Measurements from ENCODE around the gene CGREF1. TPM values are rescaled to one million over a fixed set of nuclear protein-coding genes. Genes with fewer than 3 reads are reported as not detected.

Gene CGREF1
- total RNA-seq, 3 donors from 2014 or later = 2.6 to 7.3 (median 2.7) TPM

DNA sequence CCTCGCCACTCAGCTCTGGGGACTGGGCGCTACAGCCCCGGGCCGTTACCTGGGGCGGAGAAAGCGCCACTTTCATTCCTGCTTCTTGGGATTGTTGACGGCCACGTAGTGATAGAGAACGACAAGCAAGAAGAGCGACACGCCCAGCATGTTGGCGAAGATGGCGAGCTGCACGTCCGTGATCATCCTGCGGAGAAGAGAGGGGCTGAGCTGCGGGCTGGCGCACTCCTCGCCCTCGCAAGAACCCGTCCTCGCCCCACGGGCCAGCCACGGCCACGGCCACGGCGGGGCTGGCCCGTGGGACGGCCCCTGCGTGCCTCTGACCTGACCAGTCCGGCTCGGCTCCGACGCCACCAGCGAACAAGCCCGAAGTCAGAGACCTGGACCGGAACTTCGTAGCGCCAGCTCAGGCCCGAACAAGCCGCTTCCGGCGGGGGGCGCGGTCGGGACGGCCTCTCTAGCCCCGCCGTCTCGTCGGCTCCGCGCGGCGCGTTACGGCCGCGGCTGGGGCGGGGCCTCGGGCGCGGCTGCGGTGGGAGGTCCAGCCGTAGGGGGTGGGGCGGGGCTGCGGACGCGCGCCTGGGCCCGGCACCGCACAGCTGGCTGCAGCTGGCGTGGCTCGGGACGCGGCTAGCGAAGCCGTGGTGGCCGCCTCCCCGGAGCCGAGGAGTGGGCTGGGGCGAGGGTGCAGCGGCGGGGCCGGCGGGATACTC lies 47.5 kb downstream of the CGREF1 start, which contains the start of gene OST4:
Gene OST4, minus strand, starts transcription at position 378 of the 713 bp plus-strand sequence.
- Mint-ChIP-seq H3K9me3 (no peaks in the 10 kb centered on the region), H3K36me3 (ENCODE audit: insufficient read depth) (peaks cover 17% of the 10 kb centered on the region), H3K4me1 (ENCODE audit: low read depth) (peaks cover 70% of the 10 kb centered on the region), H3K4me3 (peak within 1 kb of the TSS; percentile 95), H3K27me3 (ENCODE audit: low read depth) (no peaks in the 10 kb centered on the region)
- ATAC-seq = peak; percentile 96
- peak; percentile 83 for DNase-seq

DNA sequence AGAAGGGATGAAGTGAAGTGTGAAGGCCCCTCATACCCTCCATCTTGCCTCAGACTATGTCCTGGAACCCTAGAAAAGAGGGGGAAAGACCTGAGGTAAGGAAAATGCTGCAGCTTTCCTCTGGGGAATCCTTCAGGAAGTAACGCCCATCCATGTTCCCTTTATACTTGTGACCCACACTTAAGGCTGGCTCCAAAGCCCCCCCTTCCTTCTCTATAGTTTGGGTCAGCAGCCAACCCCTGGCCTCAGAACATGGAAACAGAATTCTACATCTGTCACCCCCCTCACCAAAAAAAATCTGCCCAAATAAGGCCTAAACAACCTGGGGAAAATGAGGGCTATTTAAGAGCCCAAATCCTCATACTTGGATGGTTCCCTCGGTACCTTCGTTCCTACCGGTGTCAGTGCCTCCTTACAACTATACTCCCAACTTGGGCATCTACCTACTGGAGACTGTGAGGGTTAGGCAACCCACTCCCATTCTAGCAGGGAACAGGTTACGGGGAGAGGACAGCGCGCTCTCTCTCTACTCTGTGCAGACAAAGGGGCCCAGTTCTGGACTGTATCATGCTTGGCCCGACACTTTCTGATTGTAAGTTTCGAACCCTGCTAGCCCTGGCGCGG lies 48.2 kb downstream of the CGREF1 start:
- peak overlapping the region; percentile 95 for H3K4me3 Mint-ChIP-seq
- H3K36me3 Mint-ChIP-seq (ENCODE audit: insufficient read depth) = peaks cover 21% of the 10 kb centered on the region
- no peaks in the 10 kb centered on the region for H3K27me3 Mint-ChIP-seq (ENCODE audit: low read depth)
- peaks cover 68% of the 10 kb centered on the region for H3K4me1 Mint-ChIP-seq (ENCODE audit: low read depth)
- no peaks in the 10 kb centered on the region for H3K9me3 Mint-ChIP-seq
- DNase-seq (no peak), ATAC-seq (no peak)

DNA sequence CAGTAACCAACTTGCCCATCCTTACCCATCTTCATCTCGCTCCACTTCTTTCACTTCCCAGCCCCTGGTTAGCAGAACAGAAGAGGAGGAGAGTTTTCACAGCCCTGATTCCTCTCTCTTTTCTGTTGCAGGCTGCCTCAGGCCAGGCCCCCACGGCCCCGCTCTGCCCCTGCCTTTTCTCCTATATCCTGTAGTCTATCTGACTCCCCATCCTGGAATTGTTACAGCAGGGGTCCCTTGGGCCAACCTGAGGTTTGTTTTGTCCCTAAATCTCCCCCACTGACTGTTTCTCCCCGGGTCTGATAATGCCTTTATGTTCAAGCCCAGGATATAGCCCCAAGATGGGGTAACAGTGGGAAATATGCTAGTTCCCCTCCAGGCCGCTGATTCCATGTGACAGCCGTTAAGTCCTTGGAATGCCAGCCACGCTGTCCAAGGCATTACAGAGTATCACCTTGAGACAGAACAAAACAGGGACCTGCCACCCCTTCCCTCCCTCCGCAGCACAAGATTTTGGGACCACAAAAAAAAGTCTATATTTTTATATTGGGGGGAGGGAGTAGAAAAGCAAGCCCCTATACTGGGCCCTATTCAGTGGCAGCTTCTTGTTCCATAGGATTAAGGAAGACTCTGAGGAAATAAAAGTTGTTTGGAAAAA lies 48.8 kb downstream of the CGREF1 start:
- Mint-ChIP-seq H3K36me3 (ENCODE audit: insufficient read depth) (peaks cover 25% of the 10 kb centered on the region), H3K4me1 (ENCODE audit: low read depth) (peaks cover 64% of the 10 kb centered on the region), H3K27me3 (ENCODE audit: low read depth) (no peaks in the 10 kb centered on the region), H3K9me3 (no peaks in the 10 kb centered on the region), H3K4me3 (peak overlapping the region; percentile 95)
- ATAC-seq (no peak), DNase-seq (no peak)

DNA sequence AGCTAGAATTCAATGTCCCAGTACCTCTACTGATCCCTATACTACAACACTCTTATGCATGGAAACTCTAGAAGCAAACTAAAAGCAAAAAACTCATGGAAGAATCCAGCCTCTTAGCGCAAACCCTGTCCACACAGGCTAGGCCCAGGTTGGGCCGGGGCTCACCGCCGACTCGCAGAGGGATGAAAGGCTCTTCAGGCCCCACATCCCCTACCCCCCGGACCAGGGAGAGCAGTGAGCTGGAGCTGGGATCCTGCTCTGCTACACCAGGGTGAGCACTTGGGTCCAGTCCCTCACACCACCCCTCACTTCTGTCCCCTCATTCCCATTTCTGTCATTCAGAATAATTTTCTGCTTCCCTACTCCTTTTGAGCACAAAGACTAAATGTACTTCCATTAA lies 49.5 kb downstream of the CGREF1 start:
- no peaks in the 10 kb centered on the region for H3K27me3 Mint-ChIP-seq (ENCODE audit: low read depth)
- H3K9me3 Mint-ChIP-seq = no peaks in the 10 kb centered on the region
- peaks cover 27% of the 10 kb centered on the region for H3K36me3 Mint-ChIP-seq (ENCODE audit: insufficient read depth)
- ATAC-seq (no peak), DNase-seq (no peak)
- H3K4me1 Mint-ChIP-seq (ENCODE audit: low read depth) = peaks cover 58% of the 10 kb centered on the region
- peak overlapping the region; percentile 95 for H3K4me3 Mint-ChIP-seq

DNA sequence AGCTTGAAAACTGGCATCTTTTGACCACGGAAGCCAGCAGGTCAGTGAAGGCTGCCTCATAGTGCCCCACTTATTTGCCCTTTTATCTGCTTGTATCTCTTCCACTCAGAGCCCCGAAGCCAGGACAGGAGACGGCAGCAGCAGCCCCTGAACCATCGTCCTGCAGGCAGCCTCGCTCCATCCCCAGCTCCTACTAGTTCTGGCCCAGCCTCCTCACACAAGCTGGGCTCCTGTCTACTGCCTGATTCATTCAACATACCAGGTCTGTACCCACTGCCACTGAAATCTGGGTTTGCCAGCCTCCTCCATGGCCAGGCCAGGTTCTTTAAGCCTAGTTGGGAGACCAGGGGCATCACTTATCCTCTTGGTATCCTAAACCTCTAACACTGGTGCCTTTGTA lies 51.5 kb downstream of the CGREF1 start:
- peaks cover 32% of the 10 kb centered on the region for H3K36me3 Mint-ChIP-seq (ENCODE audit: insufficient read depth)
- H3K4me3 Mint-ChIP-seq = no peak overlapping the region
- no peaks in the 10 kb centered on the region for H3K9me3 Mint-ChIP-seq

DNA sequence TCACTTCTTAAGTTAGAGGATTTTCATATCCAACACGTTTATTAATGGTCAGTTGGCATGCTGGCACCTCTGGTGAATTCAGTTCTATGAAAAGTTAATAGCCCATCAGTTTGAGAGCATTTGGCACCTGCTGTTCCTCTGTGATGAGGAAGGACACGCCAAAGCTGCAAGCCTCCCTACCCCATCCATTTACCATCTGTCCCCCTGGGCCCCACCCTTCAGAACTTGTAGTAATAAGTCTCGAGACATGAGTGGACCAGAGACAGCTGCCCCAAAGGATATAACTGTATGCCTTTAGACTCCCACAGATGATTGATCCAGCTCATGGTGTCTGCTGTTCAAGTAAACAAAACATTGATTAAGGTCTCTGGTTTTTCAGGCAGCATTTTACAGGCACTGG lies 53.8 kb downstream of the CGREF1 start:
- ATAC-seq (no peak), DNase-seq (no peak)
- H3K27me3 Mint-ChIP-seq (ENCODE audit: low read depth) = no peaks in the 10 kb centered on the region
- H3K4me3 Mint-ChIP-seq = no peak overlapping the region
- H3K4me1 Mint-ChIP-seq (ENCODE audit: low read depth) = peaks cover 31% of the 10 kb centered on the region
- peaks cover 35% of the 10 kb centered on the region for H3K36me3 Mint-ChIP-seq (ENCODE audit: insufficient read depth)
- no peaks in the 10 kb centered on the region for H3K9me3 Mint-ChIP-seq

More for the DNA sequence above, 51.5 kb downstream of the CGREF1 start:
- ATAC-seq (no peak), DNase-seq (no peak)
- Mint-ChIP-seq H3K27me3 (ENCODE audit: low read depth) (no peaks in the 10 kb centered on the region), H3K4me1 (ENCODE audit: low read depth) (peaks cover 43% of the 10 kb centered on the region)

DNA sequence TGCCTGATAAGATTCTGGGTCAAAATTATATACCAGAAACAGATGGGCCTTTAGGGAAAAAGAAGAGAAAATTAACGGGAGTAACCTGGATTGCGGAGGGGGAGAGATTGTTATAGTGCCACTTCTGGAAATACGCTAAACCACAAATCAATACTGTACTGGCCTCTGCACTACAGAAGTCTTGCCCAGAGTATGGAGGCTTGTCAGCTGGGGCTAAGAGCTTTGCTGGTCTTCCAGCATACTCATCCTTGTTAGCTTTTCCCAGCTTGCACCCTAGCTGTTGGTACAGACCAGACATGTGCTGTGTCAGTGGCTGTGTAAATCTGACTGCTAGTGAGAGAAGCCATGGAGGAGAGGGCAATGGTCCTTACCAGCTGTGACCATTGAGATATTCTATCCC lies 58.6 kb downstream of the CGREF1 start:
- Mint-ChIP-seq H3K27me3 (ENCODE audit: low read depth) (no peaks in the 10 kb centered on the region), H3K9me3 (no peaks in the 10 kb centered on the region), H3K36me3 (ENCODE audit: insufficient read depth) (peaks cover 13% of the 10 kb centered on the region), H3K4me1 (ENCODE audit: low read depth) (no peaks in the 10 kb centered on the region), H3K4me3 (no peak overlapping the region)
- no peak for DNase-seq
- no peak for ATAC-seq

DNA sequence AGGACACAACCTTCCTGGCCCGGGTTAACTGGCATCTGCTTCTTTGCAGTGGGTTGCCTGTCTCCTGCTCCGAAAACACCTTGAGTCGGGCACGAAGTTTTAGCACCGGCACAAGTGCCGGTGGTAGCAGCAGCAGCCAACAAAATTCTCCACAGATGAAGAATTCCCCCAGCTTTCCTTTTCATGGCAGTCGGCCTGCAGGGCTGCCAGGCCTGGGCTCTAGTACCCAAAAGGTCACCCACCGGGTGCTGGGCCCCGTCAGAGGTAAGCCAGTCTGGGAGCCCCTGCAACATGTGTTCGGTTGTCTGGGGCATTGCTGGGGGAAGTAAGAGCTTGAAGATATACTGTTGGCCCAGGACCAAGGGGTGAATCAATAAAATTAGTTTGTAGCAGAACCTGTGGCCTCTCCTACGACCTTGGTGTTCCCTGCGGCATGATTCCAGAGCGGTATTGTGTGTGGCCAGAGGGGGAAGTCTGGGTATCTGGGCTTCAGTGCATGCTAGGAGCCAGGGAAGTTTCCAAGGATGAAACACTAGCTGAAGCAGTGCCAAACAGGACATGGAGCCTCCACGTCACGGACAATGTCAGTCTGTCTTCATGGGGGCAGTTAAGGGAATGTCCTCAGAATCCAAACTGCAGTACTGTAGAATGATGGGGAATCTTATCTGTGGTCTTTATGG lies 59.6 kb downstream of the CGREF1 start:
- ATAC-seq (no peak), DNase-seq (no peak)
- no peaks in the 10 kb centered on the region for H3K27me3 Mint-ChIP-seq (ENCODE audit: low read depth)
- peaks cover 15% of the 10 kb centered on the region for H3K36me3 Mint-ChIP-seq (ENCODE audit: insufficient read depth)
- no peak overlapping the region for H3K4me3 Mint-ChIP-seq
- no peaks in the 10 kb centered on the region for H3K9me3 Mint-ChIP-seq
- H3K4me1 Mint-ChIP-seq (ENCODE audit: low read depth) = no peaks in the 10 kb centered on the region

DNA sequence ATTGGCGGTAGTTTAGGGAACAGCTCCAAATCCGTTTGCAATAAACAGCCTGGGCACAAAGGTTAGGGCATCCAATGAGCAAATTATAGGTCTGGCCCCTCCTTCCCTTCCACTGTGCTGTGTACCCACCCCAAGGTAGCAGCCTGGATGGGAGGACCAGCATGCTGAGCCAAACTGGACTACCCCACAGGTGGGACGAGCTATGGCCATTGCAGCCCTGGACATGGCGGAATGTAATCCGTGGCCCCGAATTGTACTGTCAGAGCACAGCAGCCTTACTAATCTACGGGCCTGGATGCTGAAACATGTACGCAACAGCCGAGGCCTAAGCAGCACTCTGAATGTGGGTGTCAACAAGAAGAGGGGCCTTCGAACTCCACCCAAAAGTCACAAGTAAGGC lies 60.7 kb downstream of the CGREF1 start:
- DNase-seq (no peak), ATAC-seq (no peak)

DNA sequence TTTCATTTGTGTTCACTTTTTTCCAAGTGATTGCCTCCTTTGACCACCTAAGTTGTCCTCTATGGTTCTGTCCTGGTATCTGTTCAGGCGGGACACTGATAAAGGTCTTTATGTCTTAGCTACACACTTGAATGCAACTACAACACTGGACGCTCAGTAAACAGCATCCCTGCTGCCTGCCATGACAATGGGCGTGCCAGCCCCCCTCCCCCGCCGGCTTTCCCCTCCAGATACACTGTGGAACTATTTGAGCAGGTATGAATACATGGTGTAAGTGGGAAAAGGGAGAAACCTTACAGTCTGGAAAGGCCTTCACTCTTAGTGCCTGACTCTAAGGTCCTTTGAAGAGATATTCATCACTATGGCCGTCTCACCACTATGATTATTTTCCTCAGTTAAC lies 61.7 kb downstream of the CGREF1 start:
- no peaks in the 10 kb centered on the region for H3K4me1 Mint-ChIP-seq (ENCODE audit: low read depth)
- H3K27me3 Mint-ChIP-seq (ENCODE audit: low read depth) = no peaks in the 10 kb centered on the region
- no peak for ATAC-seq
- H3K36me3 Mint-ChIP-seq (ENCODE audit: insufficient read depth) = peaks cover 14% of the 10 kb centered on the region
- H3K4me3 Mint-ChIP-seq = no peak overlapping the region
- no peak for DNase-seq
- H3K9me3 Mint-ChIP-seq = no peaks in the 10 kb centered on the region

More for the DNA sequence above, 60.7 kb downstream of the CGREF1 start:
- H3K9me3 Mint-ChIP-seq = no peaks in the 10 kb centered on the region
- H3K4me3 Mint-ChIP-seq = no peak overlapping the region
- H3K36me3 Mint-ChIP-seq (ENCODE audit: insufficient read depth) = peaks cover 19% of the 10 kb centered on the region
- H3K4me1 Mint-ChIP-seq (ENCODE audit: low read depth) = no peaks in the 10 kb centered on the region
- H3K27me3 Mint-ChIP-seq (ENCODE audit: low read depth) = no peaks in the 10 kb centered on the region

DNA sequence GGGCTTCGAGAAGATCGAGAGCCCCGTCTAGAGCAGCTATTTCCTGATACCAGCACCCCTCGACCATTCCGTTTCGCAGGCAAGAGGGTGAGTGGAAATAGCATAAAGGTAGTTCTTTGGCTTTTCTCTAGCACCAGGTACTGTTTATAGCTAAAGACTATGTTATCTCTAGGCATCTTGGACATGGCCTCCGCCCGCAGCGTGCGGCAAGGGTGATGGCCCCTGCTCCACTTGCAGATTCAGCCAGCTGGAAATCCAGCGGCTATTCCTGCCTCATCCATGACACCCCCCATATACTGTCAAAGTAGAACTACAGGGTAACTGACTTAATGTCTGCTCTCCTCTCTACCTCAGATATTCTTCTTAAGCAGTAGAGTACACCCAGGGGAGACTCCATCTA lies 64.2 kb downstream of the CGREF1 start:
- DNase-seq = no peak
- peaks cover 7% of the 10 kb centered on the region for H3K27me3 Mint-ChIP-seq (ENCODE audit: low read depth)
- ATAC-seq = no peak
- no peak overlapping the region for H3K4me3 Mint-ChIP-seq
- no peaks in the 10 kb centered on the region for H3K9me3 Mint-ChIP-seq
- H3K36me3 Mint-ChIP-seq (ENCODE audit: insufficient read depth) = peaks cover 17% of the 10 kb centered on the region
- H3K4me1 Mint-ChIP-seq (ENCODE audit: low read depth) = peaks cover 10% of the 10 kb centered on the region

DNA sequence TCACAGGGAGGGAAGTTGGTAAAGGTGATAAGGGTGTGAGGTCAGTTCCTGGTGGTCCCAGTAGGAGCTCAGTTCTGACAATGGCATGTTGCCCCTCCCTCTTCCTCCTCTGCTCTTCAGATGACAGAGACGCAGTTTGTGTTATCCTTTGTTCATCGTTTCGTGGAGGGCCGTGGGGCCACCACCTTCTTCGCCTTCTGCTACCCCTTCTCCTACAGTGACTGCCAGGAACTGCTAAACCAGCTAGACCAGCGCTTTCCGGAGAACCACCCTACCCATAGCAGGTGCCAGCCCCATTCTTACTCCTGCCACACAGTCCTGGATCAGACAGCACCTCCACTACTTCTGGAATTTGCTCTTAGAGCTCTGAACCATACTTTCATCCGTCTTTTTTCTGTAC lies 65.2 kb downstream of the CGREF1 start:
- H3K4me3 Mint-ChIP-seq = no peak overlapping the region
- DNase-seq (no peak), ATAC-seq (no peak)
- H3K9me3 Mint-ChIP-seq = no peaks in the 10 kb centered on the region
- H3K36me3 Mint-ChIP-seq (ENCODE audit: insufficient read depth) = peaks cover 17% of the 10 kb centered on the region
- peaks cover 15% of the 10 kb centered on the region for H3K4me1 Mint-ChIP-seq (ENCODE audit: low read depth)
- peaks cover 7% of the 10 kb centered on the region for H3K27me3 Mint-ChIP-seq (ENCODE audit: low read depth)

DNA sequence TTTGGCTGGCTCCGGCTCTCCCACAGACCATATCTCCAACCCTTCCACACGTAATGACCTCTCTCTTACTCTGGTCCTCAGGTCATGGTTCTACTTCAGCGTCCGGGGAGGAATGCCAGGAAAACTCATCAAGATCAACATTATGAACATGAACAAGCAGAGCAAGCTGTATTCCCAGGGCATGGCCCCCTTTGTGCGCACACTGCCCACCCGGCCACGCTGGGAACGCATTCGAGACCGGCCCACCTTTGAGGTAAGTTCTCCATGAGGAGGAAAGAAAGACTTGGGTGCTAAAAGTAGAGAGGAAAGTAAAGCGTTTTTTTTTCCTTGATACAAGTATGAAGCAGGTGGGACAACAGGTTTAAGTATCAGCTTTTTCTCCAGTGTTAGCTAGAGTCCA lies 65.6 kb downstream of the CGREF1 start:
- peaks cover 7% of the 10 kb centered on the region for H3K27me3 Mint-ChIP-seq (ENCODE audit: low read depth)
- ATAC-seq = no peak
- H3K36me3 Mint-ChIP-seq (ENCODE audit: insufficient read depth) = peaks cover 17% of the 10 kb centered on the region
- peaks cover 15% of the 10 kb centered on the region for H3K4me1 Mint-ChIP-seq (ENCODE audit: low read depth)
- no peaks in the 10 kb centered on the region for H3K9me3 Mint-ChIP-seq
- no peak for DNase-seq
- H3K4me3 Mint-ChIP-seq = peak overlapping the region; percentile 40

DNA sequence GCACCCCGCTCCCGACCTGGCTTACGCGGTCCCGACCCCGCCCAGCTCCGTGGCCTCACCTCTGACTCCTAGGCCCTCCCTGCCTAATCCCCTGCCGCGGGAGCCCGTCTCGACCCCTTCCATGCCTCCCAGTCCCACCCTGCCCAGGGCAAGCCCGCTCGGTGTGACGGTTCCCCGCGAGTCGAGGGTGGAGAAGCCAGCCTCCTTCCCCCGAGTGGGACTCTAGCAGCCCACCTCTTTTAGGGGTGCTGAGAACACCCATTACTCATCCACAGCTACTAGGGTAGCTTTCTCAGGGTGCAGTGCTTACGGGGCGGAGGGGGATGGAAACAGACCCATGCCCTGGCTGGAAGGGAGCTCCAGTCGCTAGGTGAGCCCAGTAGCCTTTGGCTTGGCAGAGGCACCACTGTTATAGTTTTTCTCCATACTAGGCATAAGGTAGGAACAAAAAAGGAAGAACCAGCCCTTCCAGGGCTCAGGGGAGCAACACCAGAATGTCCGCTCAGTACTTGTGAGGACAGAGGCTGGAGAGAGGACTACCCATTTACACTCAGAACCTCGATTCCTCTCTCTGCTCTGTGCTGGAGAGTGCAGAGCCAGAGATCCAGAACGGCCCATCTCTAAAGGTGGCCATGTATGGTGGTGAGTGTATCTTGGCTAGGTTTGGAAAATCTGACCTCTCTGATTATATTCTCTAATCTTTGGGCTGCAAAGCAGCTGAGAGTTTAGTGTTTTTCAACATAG lies 66.9 kb downstream of the CGREF1 start:
- ATAC-seq (no peak), DNase-seq (peak; percentile 34)
- H3K36me3 Mint-ChIP-seq (ENCODE audit: insufficient read depth) = peaks cover 17% of the 10 kb centered on the region
- peaks cover 7% of the 10 kb centered on the region for H3K27me3 Mint-ChIP-seq (ENCODE audit: low read depth)
- peak overlapping the region; percentile 87 for H3K4me3 Mint-ChIP-seq
- peaks cover 15% of the 10 kb centered on the region for H3K4me1 Mint-ChIP-seq (ENCODE audit: low read depth)
- H3K9me3 Mint-ChIP-seq = no peaks in the 10 kb centered on the region

Measured in activated T-cell treated with anti-CD3 and anti-CD28 coated beads, Interleukin-2, amount 50 U/mL, for 4 hours (primary cell).